T-cell (primary cell): Measurements from ENCODE around the gene PRR7. TPM values are rescaled to one million over a fixed set of nuclear protein-coding genes. Genes with fewer than 3 reads are reported as not detected.
A peak's percentile ranks its signal among the peaks of the same experiment; 100 is the strongest.

Source experiments
- ATAC-seq, 4 experiments: fragments of 200-7000 bp in 3 of 4; fragments of 150-1000 bp in 1 of 4; cut with Tn5 transposase; replicated peaks in 1 of 4; 1 replicate in 3 of 4; 2 replicates in 1 of 4; pipeline ENCODE4 v1.10.0; 2021; ENCODE audit warnings: moderate library complexity in 3 of 4, mild to moderate bottlenecking in 2 of 4, moderate number of reproducible peaks in 1 of 4
- CTCF ChIA-PET, 2 donors: fragments of 300-600 bp; sonication (Branson Sonifier 250); formaldehyde crosslinking; loops; one replicate each; lab custom pipeline; 2022; ENCODE audit warnings: antibody characterized with exemption in 2 of 2; lab: Charles Lee
- POLR2A ChIA-PET, 2 donors: fragments of 300-600 bp; sonication (Branson Sonifier 250); formaldehyde crosslinking; loops; one replicate each; lab custom pipeline; 2022; ENCODE audit warnings: antibody characterized with exemption in 2 of 2; lab: Charles Lee
- DNase-seq, 35 experiments: peaks; one replicate each; pipeline versions ENCODE4 v3.0.0 to v3.0.0-alpha.2; 2013 to 2023
- H3K27ac ChIP-seq: one replicate; pipeline ENCODE4 v1.5.1; 2013; ENCODE audit warnings: low read length
- H3K27me3 ChIP-seq, 2 experiments: replicated peaks in 1 of 2; 1 replicate in 1 of 2; 2 replicates in 1 of 2; pipeline versions ENCODE4 v1.6.1 to v1.7.0; 2013; ENCODE audit warnings: low read length in 1 of 2, mixed read lengths in 1 of 2; ENCODE audit not compliant: control insufficient read depth in 2 of 2, insufficient read depth in 2 of 2; ENCODE audit errors: extremely low read depth in 1 of 2
- H3K36me3 ChIP-seq, 2 donors: 1 replicate in 1 of 2; 2 replicates in 1 of 2; pipeline versions ENCODE4 v1.6.1 to v1.7.0; 2013; ENCODE audit warnings: low read length in 1 of 2; ENCODE audit not compliant: control insufficient read depth in 2 of 2, insufficient read depth in 1 of 2; ENCODE audit errors: extremely low read depth in 1 of 2
- H3K4me1 ChIP-seq, 2 experiments: 1 replicate in 1 of 2; 2 replicates in 1 of 2; pipeline versions ENCODE4 v1.6.1 to v1.7.0; 2013; ENCODE audit warnings: low read length in 2 of 2, mixed read lengths in 1 of 2; ENCODE audit not compliant: insufficient read depth in 2 of 2, control insufficient read depth in 1 of 2; ENCODE audit errors: extremely low read depth in 1 of 2
- H3K4me3 ChIP-seq, 2 donors: 1 replicate in 1 of 2; 2 replicates in 1 of 2; pipeline versions ENCODE4 v1.5.1 to v1.7.0; 2013; ENCODE audit warnings: mild to moderate bottlenecking in 2 of 2, low read length in 1 of 2, moderate library complexity in 1 of 2; ENCODE audit not compliant: control insufficient read depth in 1 of 2; ENCODE audit errors: extremely low read depth in 1 of 2
- H3K9me3 ChIP-seq: 2 replicates; pipeline ENCODE4 v1.7.0; 2013
- H3K27ac Mint-ChIP-seq, 2 donors: one replicate each; pipeline ENCODE4 v1.8.0; 2020 to 2021; ENCODE audit warnings: mild to moderate bottlenecking in 2 of 2, mixed read lengths in 2 of 2
- H3K27me3 Mint-ChIP-seq, 2 donors: one replicate each; pipeline ENCODE4 v1.8.0; 2021 to 2022; ENCODE audit warnings: mixed read lengths in 2 of 2
- H3K36me3 Mint-ChIP-seq: one replicate; pipeline ENCODE4 v1.8.0; 2021; ENCODE audit warnings: mixed read lengths
- H3K4me1 Mint-ChIP-seq, 3 donors: one replicate each; pipeline ENCODE4 v1.8.0; 2020 to 2022; ENCODE audit warnings: mixed read lengths in 3 of 3, mild to moderate bottlenecking in 1 of 3
- H3K4me3 Mint-ChIP-seq, 3 donors: one replicate each; pipeline ENCODE4 v1.8.0; 2020 to 2022; ENCODE audit warnings: mild to moderate bottlenecking in 3 of 3, mixed read lengths in 3 of 3, moderate library complexity in 3 of 3
- H3K9me3 Mint-ChIP-seq, 3 donors: one replicate each; pipeline ENCODE4 v1.8.0; 2020 to 2022; ENCODE audit warnings: mixed read lengths in 3 of 3
- WGBS: methylation state at CpG from one replicate; pipeline ENCODE4 v1.1.5; 2013; ENCODE audit warnings: missing lambda C conversion rate; ENCODE audit not compliant: insufficient coverage; 5-methylcytosine and 5-hydroxymethylcytosine counted together
- total RNA-seq, 35 experiments: library from RNA in 6 of 35; stranded (reverse) in 6 of 35; fragments of 120-200 nt in 1 of 35; gene quantifications; one replicate each; pipeline versions ENCODE4 v1.2.1 to v1.2.4 and lab custom pipeline; 2013 to 2026

The PRR7 gene
- total RNA-seq, 5 donors from 2014 or later (not counting 1 experiment from before 2014, with no cell fraction given) = 9.5 to 28.2 (median 12.3) TPM

DNA sequence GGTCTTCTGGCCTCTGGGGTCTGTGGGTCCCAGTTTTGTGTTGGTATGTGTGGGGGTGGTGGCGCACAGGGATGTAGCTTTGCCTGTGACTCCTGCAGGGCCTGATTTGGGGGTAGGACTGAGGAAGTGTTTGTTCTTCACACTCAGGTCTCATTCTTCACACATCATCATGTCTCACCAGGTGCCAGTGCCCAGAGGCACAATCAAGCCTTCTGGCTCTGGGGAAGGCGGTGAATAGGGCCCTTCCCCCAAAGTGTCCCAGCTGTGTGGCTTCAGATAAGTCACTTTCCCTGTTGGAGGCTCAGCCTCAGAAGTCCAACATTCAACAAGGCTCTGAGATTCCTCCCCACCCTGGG is 21.7 kb downstream of the PRR7 start:
- Mint-ChIP-seq H3K4me1 (peaks cover 14 to 17% (median 14%) of the 10 kb centered on the region in 3 donors), H3K27ac (no peak overlapping the region), H3K27me3 (no peaks in the 10 kb centered on the region), H3K4me3 (no peak overlapping the region), H3K9me3 (no peaks in the 10 kb centered on the region), H3K36me3 (peaks cover 4% of the 10 kb centered on the region)
- Histone ChIP-seq H3K9me3 (no peaks in the 10 kb centered on the region), H3K36me3 (peaks cover 0 to 6% of the 10 kb centered on the region in 2 donors), H3K27ac (no peak overlapping the region), H3K4me1 (peaks cover 5 to 33% of the 10 kb centered on the region in 2 experiments), H3K4me3 (no peak overlapping the region), H3K27me3 (peaks cover 0 to 17% of the 10 kb centered on the region in 2 experiments)
- CTCF ChIA-PET = no interaction called here
- WGBS = 89% methylated on average over 1 of the region's 2 CpGs
- ATAC-seq = no peak
- POLR2A ChIA-PET = no interaction called here
- no peak for DNase-seq

DNA sequence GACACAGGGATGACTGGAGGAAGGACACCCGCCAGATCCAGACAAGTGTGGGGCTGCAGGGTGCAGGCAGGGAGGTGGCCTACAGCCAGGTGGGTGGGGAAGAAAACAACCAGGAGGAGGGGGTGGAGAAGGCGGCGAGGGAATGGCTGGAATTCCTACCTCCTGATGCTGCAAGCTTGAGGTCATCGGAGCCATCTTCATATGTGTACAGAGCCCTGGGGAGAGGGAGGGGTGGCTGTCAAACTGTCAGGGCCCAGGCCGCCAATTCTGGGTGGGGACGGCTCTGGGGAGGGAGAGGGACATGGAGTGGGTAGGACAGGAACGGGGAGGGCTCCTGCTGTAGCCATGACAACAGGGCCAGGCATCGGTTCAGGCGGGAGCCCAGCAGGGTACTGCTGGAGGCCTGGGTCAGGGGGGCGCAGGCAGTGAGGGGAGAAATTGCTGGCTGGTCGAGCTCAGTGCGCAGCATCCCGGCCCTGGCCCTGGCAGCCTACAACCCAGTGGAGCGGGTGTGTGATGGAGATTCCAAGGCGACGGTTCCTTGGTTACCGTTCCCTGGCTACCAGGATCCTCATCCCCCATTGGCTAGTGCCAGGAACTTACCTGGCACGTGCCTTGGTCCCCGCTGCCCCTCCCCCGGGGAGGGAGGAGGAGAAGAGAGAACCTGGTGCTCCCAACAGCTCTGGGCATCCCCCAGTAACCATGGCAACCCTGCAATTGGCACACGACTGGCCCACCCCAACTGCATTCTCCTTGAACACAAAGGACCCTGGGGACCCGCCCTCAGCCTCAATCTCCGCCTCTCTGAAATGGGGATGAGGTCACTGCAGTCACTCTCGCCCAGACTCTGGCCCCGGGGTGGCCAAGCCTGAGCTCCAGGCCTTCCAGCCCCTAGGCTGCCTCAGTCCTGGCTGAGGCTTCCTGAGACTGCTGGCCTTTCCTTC is 22.3 kb downstream of the PRR7 start:
- Histone ChIP-seq H3K27ac (no peak overlapping the region), H3K4me3 (no peak overlapping the region), H3K9me3 (no peaks in the 10 kb centered on the region), H3K4me1 (peaks cover 5 to 35% of the 10 kb centered on the region in 2 experiments), H3K27me3 (peaks cover 0 to 19% of the 10 kb centered on the region in 2 experiments), H3K36me3 (peaks cover 0 to 6% of the 10 kb centered on the region in 2 donors)
- ATAC-seq = no peak
- ChIA-PET CTCF (no interaction called here), POLR2A (no interaction called here)
- Mint-ChIP-seq H3K36me3 (peaks cover 4% of the 10 kb centered on the region), H3K4me3 (no peak overlapping the region), H3K9me3 (no peaks in the 10 kb centered on the region), H3K4me1 (peaks cover 16 to 18% (median 18%) of the 10 kb centered on the region in 3 donors), H3K27ac (no peak overlapping the region), H3K27me3 (peaks cover 0 to 1% of the 10 kb centered on the region in 2 donors)
- DNase-seq = no peak
- WGBS = 89% methylated on average over 13 of the region's 25 CpGs

- H3K4me3 ChIP-seq = no peak overlapping the region
- CTCF ChIA-PET = interaction anchor here (0.6 to 0.7 kb wide), 3 partner anchors 113 to 217 kb away, joined by 3 read pairs; no protein-coding TSS in a partner anchor
- H3K36me3 Mint-ChIP-seq = peaks cover 4% of the 10 kb centered on the region
- DNase-seq = no peak
- H3K27me3 ChIP-seq = peaks cover 0 to 29% of the 10 kb centered on the region in 2 experiments
- H3K27ac ChIP-seq = no peak overlapping the region
- H3K4me1 Mint-ChIP-seq = peaks cover 24 to 28% (median 25%) of the 10 kb centered on the region in 3 donors
- POLR2A ChIA-PET = no interaction called here
- no peak for ATAC-seq
- H3K36me3 ChIP-seq = peaks cover 0 to 6% of the 10 kb centered on the region in 2 donors
- H3K9me3 ChIP-seq = no peaks in the 10 kb centered on the region
- H3K9me3 Mint-ChIP-seq = no peaks in the 10 kb centered on the region
- WGBS = 86% methylated on average over 4 of the region's 8 CpGs
- peak overlapping the region in 1 of 2 donors; percentile 79 for H3K27ac Mint-ChIP-seq
- peaks cover 5 to 45% of the 10 kb centered on the region in 2 experiments for H3K4me1 ChIP-seq
- H3K27me3 Mint-ChIP-seq = peaks cover 0 to 5% of the 10 kb centered on the region in 2 donors
- H3K4me3 Mint-ChIP-seq = no peak overlapping the region
Measured at GRCh38 chr5:177469750-177470525, 23.3 kb downstream of the PRR7 start.

GRCh38 chr5:177470759-177471536 is 24.3 kb downstream of the PRR7 start:
- no peak overlapping the region for H3K4me3 ChIP-seq
- CTCF ChIA-PET = interaction anchor here in 1 of 2 donors (0.6 to 1.5 kb wide), 3 partner anchors 15 to 150 kb away, joined by 3 to 5 read pairs (median 3); no protein-coding TSS in a partner anchor
- Mint-ChIP-seq H3K27ac (peak overlapping the region in 1 of 2 donors; percentile 79), H3K9me3 (no peaks in the 10 kb centered on the region), H3K4me1 (peaks cover 34 to 36% (median 34%) of the 10 kb centered on the region in 3 donors), H3K27me3 (peaks cover 0 to 5% of the 10 kb centered on the region in 2 donors), H3K36me3 (peaks cover 1% of the 10 kb centered on the region), H3K4me3 (peak overlapping the region in 2 of 3 donors; percentile 58 to 67)
- DNase-seq (no peak), ATAC-seq (no peak)
- H3K27me3 ChIP-seq = peaks cover 0 to 29% of the 10 kb centered on the region in 2 experiments
- H3K9me3 ChIP-seq = no peaks in the 10 kb centered on the region
- peaks cover 0 to 3% of the 10 kb centered on the region in 2 donors for H3K36me3 ChIP-seq
- POLR2A ChIA-PET = no interaction called here
- H3K27ac ChIP-seq = no peak overlapping the region
- H3K4me1 ChIP-seq = peaks cover 5 to 54% of the 10 kb centered on the region in 2 experiments
- 70% methylated on average over 2 of the region's 10 CpGs for WGBS

GRCh38 chr5:177471610-177472356 is 25.2 kb downstream of the PRR7 start:
- peaks cover 0 to 3% of the 10 kb centered on the region in 2 donors for H3K36me3 ChIP-seq
- peaks cover 5 to 54% of the 10 kb centered on the region in 2 experiments for H3K4me1 ChIP-seq
- WGBS = 76% methylated on average over 5 of the region's 14 CpGs
- Mint-ChIP-seq H3K9me3 (no peaks in the 10 kb centered on the region), H3K27me3 (peaks cover 0 to 5% of the 10 kb centered on the region in 2 donors), H3K4me1 (peaks cover 37 to 41% (median 40%) of the 10 kb centered on the region in 3 donors), H3K4me3 (peak overlapping the region; percentile 54 to 67 (median 58)), H3K36me3 (no peaks in the 10 kb centered on the region), H3K27ac (peak overlapping the region in 1 of 2 donors; percentile 76)
- H3K9me3 ChIP-seq = no peaks in the 10 kb centered on the region
- peak overlapping the region; percentile 52 for H3K27ac ChIP-seq
- peak; percentile 36 to 54 (median 44) for ATAC-seq
- peaks cover 0 to 29% of the 10 kb centered on the region in 2 experiments for H3K27me3 ChIP-seq
- peak overlapping the region in 1 of 2 donors; percentile 39 for H3K4me3 ChIP-seq
- ChIA-PET CTCF (interaction anchor here in 1 of 2 donors (0.9 to 1.5 kb wide), 3 partner anchors 16 to 81 kb away, joined by 3 to 5 read pairs (median 3); no protein-coding TSS in a partner anchor), POLR2A (interaction anchor here in 1 of 2 donors (0.5 to 0.7 kb wide), 2 partner anchors 81 to 521 kb away, joined by 3 to 5 read pairs; no protein-coding TSS in a partner anchor)
- DNase-seq = peak in 24 of 35 experiments; percentile 30 to 67 (median 44)
